ENCODE measurements around the gene MATCAP1. TPM values are rescaled to one million over a fixed set of nuclear protein-coding genes. Genes with fewer than 3 reads are reported as not detected.

The MATCAP1 gene
- total and polyA plus RNA-seq, 2 of the 13 experiments (the other 11 are each of a cell fraction or from before 2014, with no cell fraction given): 11.2 to 24.5 TPM

GRCh38 chr16:67191995-67192681 lies 8.4 kb upstream of the MATCAP1 start, which contains the start of gene E2F4 (continued):
- TF ChIP-seq ZIK1 (CRISPR knock-in tag; IDR thresholded peaks at IDR 0.05; ENCODE audit: borderline replicate concordance, low read depth) (no peak), ZNF282 (IDR thresholded peaks at IDR 0.05; ENCODE audit: partially characterized antibody) (no peak), ZNF18 (CRISPR knock-in tag; IDR thresholded peaks at IDR 0.05; ENCODE audit: insufficient replicate concordance) (peak; percentile 58), ZNF432 (CRISPR knock-in tag; IDR thresholded peaks at IDR 0.05; ENCODE audit: borderline replicate concordance) (no peak), ELF3 (CRISPR knock-in tag; IDR thresholded peaks at IDR 0.05) (peak; percentile 96), ZNF576 (CRISPR knock-in tag; IDR thresholded peaks at IDR 0.05) (no peak), ZMYM4 (CRISPR knock-in tag; IDR thresholded peaks at IDR 0.05) (no peak; the same call in 1 of the 2 replicates), ZNF577 (CRISPR knock-in tag; IDR thresholded peaks at IDR 0.05; ENCODE audit: borderline replicate concordance, low read depth) (no peak), FOXP1 (IDR thresholded peaks at IDR 0.05) (no peak), FOXP1 (CRISPR knock-in tag; IDR thresholded peaks at IDR 0.05) (no peak), ZNF572 (CRISPR knock-in tag; IDR thresholded peaks at IDR 0.05) (no peak), HINFP (CRISPR knock-in tag; IDR thresholded peaks at IDR 0.05; ENCODE audit: low read depth) (peak; percentile 55; the same call in 1 of the 2 replicates), ARNT (IDR thresholded peaks at IDR 0.05) (no peak), ZNF367 (CRISPR knock-in tag; IDR thresholded peaks at IDR 0.05; ENCODE audit: borderline replicate concordance) (peak; percentile 57; the same call in 1 of the 2 replicates), ZNF430 (CRISPR knock-in tag; IDR thresholded peaks at IDR 0.05) (peak; percentile 22), SNAI1 (CRISPR knock-in tag; IDR thresholded peaks at IDR 0.05; ENCODE audit: borderline replicate concordance) (no peak), HOXA7 (CRISPR knock-in tag; IDR thresholded peaks at IDR 0.05) (no peak), ZNF510 (CRISPR knock-in tag; IDR thresholded peaks at IDR 0.05; ENCODE audit: low read depth) (no peak), TRIM22 (IDR thresholded peaks at IDR 0.05) (no peak), ZNF782 (CRISPR knock-in tag; IDR thresholded peaks at IDR 0.05; ENCODE audit: borderline replicate concordance) (peak; percentile 70; the same call in 1 of the 2 replicates), FOXA1 (IDR thresholded peaks at IDR 0.05) (no peak), FOXA1 (CRISPR knock-in tag; IDR thresholded peaks at IDR 0.05) (no peak)
- TF ChIP-seq, protein P1, sequence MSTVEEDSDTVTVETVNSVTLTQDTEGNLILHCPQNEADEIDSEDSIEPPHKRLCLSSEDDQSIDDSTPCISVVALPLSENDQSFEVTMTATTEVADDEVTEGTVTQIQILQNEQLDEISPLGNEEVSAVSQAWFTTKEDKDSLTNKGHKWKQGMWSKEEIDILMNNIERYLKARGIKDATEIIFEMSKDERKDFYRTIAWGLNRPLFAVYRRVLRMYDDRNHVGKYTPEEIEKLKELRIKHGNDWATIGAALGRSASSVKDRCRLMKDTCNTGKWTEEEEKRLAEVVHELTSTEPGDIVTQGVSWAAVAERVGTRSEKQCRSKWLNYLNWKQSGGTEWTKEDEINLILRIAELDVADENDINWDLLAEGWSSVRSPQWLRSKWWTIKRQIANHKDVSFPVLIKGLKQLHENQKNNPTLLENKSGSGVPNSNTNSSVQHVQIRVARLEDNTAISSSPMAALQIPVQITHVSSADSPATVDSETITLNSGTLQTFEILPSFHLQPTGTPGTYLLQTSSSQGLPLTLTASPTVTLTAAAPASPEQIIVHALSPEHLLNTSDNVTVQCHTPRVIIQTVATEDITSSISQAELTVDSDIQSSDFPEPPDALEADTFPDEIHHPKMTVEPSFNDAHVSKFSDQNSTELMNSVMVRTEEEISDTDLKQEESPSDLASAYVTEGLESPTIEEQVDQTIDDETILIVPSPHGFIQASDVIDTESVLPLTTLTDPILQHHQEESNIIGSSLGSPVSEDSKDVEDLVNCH (CRISPR knock-in tag; IDR thresholded peaks at IDR 0.05): no peak
- TF ChIP-seq, protein P2, sequence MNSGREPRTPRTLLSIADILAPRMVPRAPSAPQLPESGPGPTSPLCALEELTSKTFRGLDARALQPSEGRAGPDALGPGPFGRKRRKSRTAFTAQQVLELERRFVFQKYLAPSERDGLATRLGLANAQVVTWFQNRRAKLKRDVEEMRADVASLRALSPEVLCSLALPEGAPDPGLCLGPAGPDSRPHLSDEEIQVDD (CRISPR knock-in tag; IDR thresholded peaks at IDR 0.05; ENCODE audit: borderline replicate concordance): 0 out of 2 replicates have a peak, but pooled peaks have one; percentile 44

Data from HepG2 (cell line).